ENCODE measurements around the gene TOP3B. TPM values are rescaled to one million over a fixed set of nuclear protein-coding genes. Genes with fewer than 3 reads are reported as not detected.
A peak's percentile ranks its signal among the peaks of the same experiment; 100 is the strongest.

TOP3B gene
- total and polyA plus RNA-seq, 9 of the 15 experiments (the other 6 are each of a cell fraction or from before 2014, with no cell fraction given), result 3.0 to 188 (median 112) TPM

DNA sequence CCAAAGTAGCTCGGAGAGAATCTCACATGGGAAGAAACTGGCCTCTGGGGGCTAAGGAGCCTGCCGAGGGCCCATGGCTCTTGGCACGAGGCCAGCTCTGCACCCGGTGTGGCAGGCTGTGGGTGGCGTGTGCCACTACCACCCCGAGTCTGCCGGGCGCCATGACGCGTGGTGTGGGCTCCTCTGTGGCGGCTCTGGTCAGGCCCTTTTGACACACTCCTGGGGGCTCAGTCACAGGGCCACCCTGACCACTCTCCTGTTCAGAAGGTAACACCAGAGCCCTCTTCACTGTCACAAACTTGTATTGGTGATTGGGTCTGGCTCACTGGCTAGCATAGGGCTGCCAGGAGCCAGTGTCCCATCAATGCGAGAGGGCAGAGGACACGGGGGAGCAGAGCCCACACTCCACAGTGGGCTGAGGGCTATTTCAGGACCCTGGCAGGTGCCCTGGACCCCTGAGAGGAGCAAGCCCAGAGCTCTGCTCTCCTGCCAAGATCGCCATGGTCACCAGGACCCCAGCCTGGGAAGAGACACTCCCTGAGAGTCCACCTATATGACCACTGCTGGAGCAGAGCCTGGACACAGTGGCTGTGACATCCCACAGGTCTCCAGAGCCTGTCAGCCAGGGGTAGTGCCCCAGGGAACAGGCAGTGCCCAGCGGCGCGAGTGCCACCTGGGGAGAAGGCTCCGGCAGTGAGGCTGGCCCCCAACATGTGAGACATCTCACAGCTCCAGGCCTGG, 21.3 kb downstream of the TOP3B start (continued):
- TF ChIP-seq ZBTB49 (CRISPR knock-in tag; IDR thresholded peaks at IDR 0.05; ENCODE audit: borderline replicate concordance), result no peak
- no peak for TF ChIP-seq NCOA2 (IDR thresholded peaks at IDR 0.05; ENCODE audit: partially characterized antibody in 2 of 2)
- TF ChIP-seq ZNF431 (CRISPR knock-in tag; IDR thresholded peaks at IDR 0.05), result peak; percentile 31; the same call in 1 of the 2 replicates
- TF ChIP-seq SMARCE1 (IDR thresholded peaks at IDR 0.05), result no peak
- TF ChIP-seq, protein P1, sequence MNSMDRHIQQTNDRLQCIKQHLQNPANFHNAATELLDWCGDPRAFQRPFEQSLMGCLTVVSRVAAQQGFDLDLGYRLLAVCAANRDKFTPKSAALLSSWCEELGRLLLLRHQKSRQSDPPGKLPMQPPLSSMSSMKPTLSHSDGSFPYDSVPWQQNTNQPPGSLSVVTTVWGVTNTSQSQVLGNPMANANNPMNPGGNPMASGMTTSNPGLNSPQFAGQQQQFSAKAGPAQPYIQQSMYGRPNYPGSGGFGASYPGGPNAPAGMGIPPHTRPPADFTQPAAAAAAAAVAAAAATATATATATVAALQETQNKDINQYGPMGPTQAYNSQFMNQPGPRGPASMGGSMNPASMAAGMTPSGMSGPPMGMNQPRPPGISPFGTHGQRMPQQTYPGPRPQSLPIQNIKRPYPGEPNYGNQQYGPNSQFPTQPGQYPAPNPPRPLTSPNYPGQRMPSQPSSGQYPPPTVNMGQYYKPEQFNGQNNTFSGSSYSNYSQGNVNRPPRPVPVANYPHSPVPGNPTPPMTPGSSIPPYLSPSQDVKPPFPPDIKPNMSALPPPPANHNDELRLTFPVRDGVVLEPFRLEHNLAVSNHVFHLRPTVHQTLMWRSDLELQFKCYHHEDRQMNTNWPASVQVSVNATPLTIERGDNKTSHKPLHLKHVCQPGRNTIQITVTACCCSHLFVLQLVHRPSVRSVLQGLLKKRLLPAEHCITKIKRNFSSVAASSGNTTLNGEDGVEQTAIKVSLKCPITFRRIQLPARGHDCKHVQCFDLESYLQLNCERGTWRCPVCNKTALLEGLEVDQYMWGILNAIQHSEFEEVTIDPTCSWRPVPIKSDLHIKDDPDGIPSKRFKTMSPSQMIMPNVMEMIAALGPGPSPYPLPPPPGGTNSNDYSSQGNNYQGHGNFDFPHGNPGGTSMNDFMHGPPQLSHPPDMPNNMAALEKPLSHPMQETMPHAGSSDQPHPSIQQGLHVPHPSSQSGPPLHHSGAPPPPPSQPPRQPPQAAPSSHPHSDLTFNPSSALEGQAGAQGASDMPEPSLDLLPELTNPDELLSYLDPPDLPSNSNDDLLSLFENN (IDR thresholded peaks at IDR 0.05; ENCODE audit: low read depth in 2 of 2, low read length in 2 of 2), result no peak; a peak in 1 of 4 replicates
- TF ChIP-seq, protein P2, sequence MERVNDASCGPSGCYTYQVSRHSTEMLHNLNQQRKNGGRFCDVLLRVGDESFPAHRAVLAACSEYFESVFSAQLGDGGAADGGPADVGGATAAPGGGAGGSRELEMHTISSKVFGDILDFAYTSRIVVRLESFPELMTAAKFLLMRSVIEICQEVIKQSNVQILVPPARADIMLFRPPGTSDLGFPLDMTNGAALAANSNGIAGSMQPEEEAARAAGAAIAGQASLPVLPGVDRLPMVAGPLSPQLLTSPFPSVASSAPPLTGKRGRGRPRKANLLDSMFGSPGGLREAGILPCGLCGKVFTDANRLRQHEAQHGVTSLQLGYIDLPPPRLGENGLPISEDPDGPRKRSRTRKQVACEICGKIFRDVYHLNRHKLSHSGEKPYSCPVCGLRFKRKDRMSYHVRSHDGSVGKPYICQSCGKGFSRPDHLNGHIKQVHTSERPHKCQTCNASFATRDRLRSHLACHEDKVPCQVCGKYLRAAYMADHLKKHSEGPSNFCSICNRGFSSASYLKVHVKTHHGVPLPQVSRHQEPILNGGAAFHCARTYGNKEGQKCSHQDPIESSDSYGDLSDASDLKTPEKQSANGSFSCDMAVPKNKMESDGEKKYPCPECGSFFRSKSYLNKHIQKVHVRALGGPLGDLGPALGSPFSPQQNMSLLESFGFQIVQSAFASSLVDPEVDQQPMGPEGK (CRISPR knock-in tag; IDR thresholded peaks at IDR 0.05; ENCODE audit: borderline replicate concordance), result 0 out of 2 replicates have a peak, but pooled peaks have one; percentile 59
- TF ChIP-seq ZBTB33 (CRISPR knock-in tag; IDR thresholded peaks at IDR 0.05), result no peak
- no peak for TF ChIP-seq ELF4 (CRISPR knock-in tag; IDR thresholded peaks at IDR 0.05)
- no peak for TF ChIP-seq ZSCAN29 (IDR thresholded peaks at IDR 0.05)
- TF ChIP-seq ZNF57 (CRISPR knock-in tag; IDR thresholded peaks at IDR 0.05), result 0 out of 2 replicates have a peak, but pooled peaks have one; percentile 2
- TF ChIP-seq BRCA1 (IDR thresholded peaks at IDR 0.05), result no peak
- peak; percentile 83; the same call in 1 of the 2 replicates for TF ChIP-seq BRCA1 (CRISPR knock-in tag; IDR thresholded peaks at IDR 0.05)
- no peak for TF ChIP-seq SRSF9 (IDR thresholded peaks at IDR 0.05; ENCODE audit: borderline replicate concordance, low read depth, low read length)
- no peak for TF ChIP-seq GATAD2B (IDR thresholded peaks at IDR 0.05; ENCODE audit: borderline replicate concordance)
- TF ChIP-seq RAD51 (IDR thresholded peaks at IDR 0.05; ENCODE audit: borderline replicate concordance, low read depth), result no peak
- TF ChIP-seq IRF2 (CRISPR knock-in tag; IDR thresholded peaks at IDR 0.05), result peak; percentile 90
- TF ChIP-seq MYBL2 (IDR thresholded peaks at IDR 0.05; ENCODE audit: low read depth), result no peak
- peak; percentile 85 for TF ChIP-seq MYBL2 (CRISPR knock-in tag; IDR thresholded peaks at IDR 0.05; ENCODE audit: borderline replicate concordance)
